ENCODE data around the gene HDAC9. TPM values are rescaled to one million over a fixed set of nuclear protein-coding genes. Genes with fewer than 3 reads are reported as not detected.

The HDAC9 gene
- total RNA-seq, 4 donors from 2014 or later = 10.3 to 48.4 (median 12.2) TPM

GRCh38 chr7:18895456-18895855, 399.9 kb downstream of the HDAC9 start:
- Histone ChIP-seq H3K9me3 (no peaks in the 10 kb centered on the region), H3K27ac (no peak overlapping the region), H3K36me3 (no peaks in the 10 kb centered on the region), H3K4me1 (peaks cover 0 to 13% (median 0%) of the 10 kb centered on the region in 4 donors), H3K4me3 (no peak overlapping the region), H3K27me3 (no peaks in the 10 kb centered on the region)
- no peak for DNase-seq (ENCODE audit: low spot score in 2 of 2)
- TF ChIP-seq EP300 (IDR thresholded peaks at IDR 0.05) (no peak), POLR2A (IDR thresholded peaks at IDR 0.05) (no peak), CTCF (IDR thresholded peaks at IDR 0.05) (no peak)
- 52 to 58% methylated on average over 3 of the region's 3 CpGs for WGBS, 2 donors

- Histone ChIP-seq H3K4me3 (no peak overlapping the region), H3K27me3 (no peaks in the 10 kb centered on the region), H3K4me1 (peaks cover 0 to 11% (median 0%) of the 10 kb centered on the region in 4 donors), H3K9me3 (no peaks in the 10 kb centered on the region), H3K27ac (no peak overlapping the region), H3K36me3 (no peaks in the 10 kb centered on the region)
- TF ChIP-seq CTCF (IDR thresholded peaks at IDR 0.05) (no peak), POLR2A (IDR thresholded peaks at IDR 0.05) (no peak), EP300 (IDR thresholded peaks at IDR 0.05) (no peak)
- 76% methylated on average over 2 of the region's 2 CpGs for WGBS, 2 donors
- DNase-seq (ENCODE audit: low spot score in 2 of 2) = no peak
Observed at GRCh38 chr7:18896343-18896975, 400.9 kb downstream of the HDAC9 start.

- Histone ChIP-seq H3K36me3 (no peaks in the 10 kb centered on the region), H3K27me3 (no peaks in the 10 kb centered on the region), H3K9me3 (no peaks in the 10 kb centered on the region), H3K27ac (no peak overlapping the region), H3K4me3 (no peak overlapping the region), H3K4me1 (peaks cover 0 to 11% (median 0%) of the 10 kb centered on the region in 4 donors)
- DNase-seq (ENCODE audit: low spot score in 2 of 2) = no peak
- 65 to 68% methylated on average over 3 of the region's 3 CpGs for WGBS, 2 donors
- TF ChIP-seq CTCF (IDR thresholded peaks at IDR 0.05) (no peak), EP300 (IDR thresholded peaks at IDR 0.05) (no peak), POLR2A (IDR thresholded peaks at IDR 0.05) (no peak)
Observed at GRCh38 chr7:18900236-18900635, 404.7 kb downstream of the HDAC9 start.

GRCh38 chr7:18900803-18901202, 405.3 kb downstream of the HDAC9 start:
- H3K4me3 ChIP-seq = no peak overlapping the region

More at GRCh38 chr7:18900803-18901202, 405.3 kb downstream of the HDAC9 start:
- Histone ChIP-seq H3K36me3 (no peaks in the 10 kb centered on the region), H3K27ac (no peak overlapping the region), H3K9me3 (no peaks in the 10 kb centered on the region), H3K27me3 (no peaks in the 10 kb centered on the region), H3K4me1 (peaks cover 0 to 5% (median 0%) of the 10 kb centered on the region in 4 donors)
- TF ChIP-seq CTCF (IDR thresholded peaks at IDR 0.05) (no peak), EP300 (IDR thresholded peaks at IDR 0.05) (no peak), POLR2A (IDR thresholded peaks at IDR 0.05) (no peak)
- 86 to 88% methylated on average over 1 of the region's 1 CpG for WGBS, 2 donors
- no peak for DNase-seq (ENCODE audit: low spot score in 2 of 2)
